ENCODE results near the gene SLC30A5. TPM values are rescaled to one million over a fixed set of nuclear protein-coding genes. Genes with fewer than 3 reads are reported as not detected.

SLC30A5 gene
- total and polyA plus RNA-seq, 9 of the 15 experiments (the other 6 are each of a cell fraction or from before 2014, with no cell fraction given), result 22.9 to 86.8 (median 62.5) TPM

- TF ChIP-seq ZNF584 (CRISPR knock-in tag; IDR thresholded peaks at IDR 0.05; ENCODE audit: low read depth), result 0 out of 2 replicates have a peak, but pooled peaks have one; percentile 53
- TF ChIP-seq, protein P1, sequence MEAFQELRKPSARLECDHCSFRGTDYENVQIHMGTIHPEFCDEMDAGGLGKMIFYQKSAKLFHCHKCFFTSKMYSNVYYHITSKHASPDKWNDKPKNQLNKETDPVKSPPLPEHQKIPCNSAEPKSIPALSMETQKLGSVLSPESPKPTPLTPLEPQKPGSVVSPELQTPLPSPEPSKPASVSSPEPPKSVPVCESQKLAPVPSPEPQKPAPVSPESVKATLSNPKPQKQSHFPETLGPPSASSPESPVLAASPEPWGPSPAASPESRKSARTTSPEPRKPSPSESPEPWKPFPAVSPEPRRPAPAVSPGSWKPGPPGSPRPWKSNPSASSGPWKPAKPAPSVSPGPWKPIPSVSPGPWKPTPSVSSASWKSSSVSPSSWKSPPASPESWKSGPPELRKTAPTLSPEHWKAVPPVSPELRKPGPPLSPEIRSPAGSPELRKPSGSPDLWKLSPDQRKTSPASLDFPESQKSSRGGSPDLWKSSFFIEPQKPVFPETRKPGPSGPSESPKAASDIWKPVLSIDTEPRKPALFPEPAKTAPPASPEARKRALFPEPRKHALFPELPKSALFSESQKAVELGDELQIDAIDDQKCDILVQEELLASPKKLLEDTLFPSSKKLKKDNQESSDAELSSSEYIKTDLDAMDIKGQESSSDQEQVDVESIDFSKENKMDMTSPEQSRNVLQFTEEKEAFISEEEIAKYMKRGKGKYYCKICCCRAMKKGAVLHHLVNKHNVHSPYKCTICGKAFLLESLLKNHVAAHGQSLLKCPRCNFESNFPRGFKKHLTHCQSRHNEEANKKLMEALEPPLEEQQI (IDR thresholded peaks at IDR 0.05), result peak; percentile 65; the same call in 1 of the 2 replicates
- TF ChIP-seq ETV1 (tag; conservative IDR thresholded peaks at IDR 0.05; ENCODE audit: low read depth), result peak; percentile 8; the same call in 1 of the 2 replicates
- TF ChIP-seq FOXJ3 (CRISPR knock-in tag; IDR thresholded peaks at IDR 0.05), result 0 out of 2 replicates have a peak, but pooled peaks have one; percentile 23
- TF ChIP-seq HINFP (tag; conservative IDR thresholded peaks at IDR 0.05; ENCODE audit: low read depth), result 0 out of 2 replicates have a peak, but pooled peaks have one; percentile 17
- TF ChIP-seq MTA2 (IDR thresholded peaks at IDR 0.05; ENCODE audit: low read depth), result 0 out of 2 replicates have a peak, but pooled peaks have one; percentile 23
- TF ChIP-seq ATF1 (CRISPR knock-in tag; IDR thresholded peaks at IDR 0.05), result no peak
- peak; percentile 29; the same call in 1 of the 2 replicates for TF ChIP-seq ATF1 (tag; IDR thresholded peaks at IDR 0.05)
- TF ChIP-seq MAFF (IDR thresholded peaks at IDR 0.05; ENCODE audit: low read length), result peak; percentile 99
- peak; percentile 37; a peak in 2 of 4 replicates for TF ChIP-seq MNT (conservative IDR thresholded peaks at IDR 0.05)
- TF ChIP-seq ZNF668 (CRISPR knock-in tag; IDR thresholded peaks at IDR 0.05), result no peak
- TF ChIP-seq JUND (IDR thresholded peaks at IDR 0.05; ENCODE audit: borderline replicate concordance, low read depth, low read length), result peak; percentile 62
- peak; percentile 62; the same call in 1 of the 3 replicates for TF ChIP-seq JUND (tag; IDR thresholded peaks at IDR 0.05; ENCODE audit: borderline replicate concordance, low read depth, low read length)
- TF ChIP-seq ELK3 (CRISPR knock-in tag; IDR thresholded peaks at IDR 0.05), result no peak
- TF ChIP-seq ZNF592 (IDR thresholded peaks at IDR 0.05), result peak; percentile 94
- 0 out of 2 replicates have a peak, but pooled peaks have one; percentile 30 for TF ChIP-seq GABPA (tag; conservative IDR thresholded peaks at IDR 0.05; ENCODE audit: low read depth)
Observed at GRCh38 chr5:69046375-69046957, 47.3 kb upstream of the SLC30A5 start (continued).
